RPMI8226 (cell line): Measurements from ENCODE around the gene GCNT1.
A peak's percentile ranks its signal among the peaks of the same experiment; 100 is the strongest.
"Not testable (repeated sequence)": the region's sequence is repeated elsewhere in the genome, so short reads cannot be mapped to it uniquely, and the experiment has no call there.

Experiments
- DNase-seq: peaks from one replicate; pipeline ENCODE4 v3.0.0-alpha.2; 2015

Gene GCNT1

DNA sequence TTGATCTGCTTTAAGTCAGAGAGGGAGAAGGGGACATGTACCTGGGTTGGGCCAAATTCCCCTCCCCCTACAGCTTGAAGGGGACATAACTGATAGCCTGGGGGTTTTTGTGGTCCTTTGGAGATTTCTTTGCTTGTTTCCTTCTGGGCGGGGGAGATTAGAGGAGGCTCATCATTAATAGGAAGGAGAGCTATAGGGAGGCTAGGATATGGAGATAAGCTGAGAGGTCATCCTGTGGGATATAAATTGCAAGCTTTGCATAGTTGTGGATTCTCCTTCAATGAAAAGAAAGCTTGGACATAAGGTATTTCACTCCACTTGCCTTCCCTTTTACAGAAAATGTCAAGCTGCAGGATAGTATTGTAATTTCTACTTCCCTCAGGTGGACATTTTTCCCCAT lies 34.5 kb downstream of the GCNT1 start:
- DNase-seq = not testable (repeated sequence)

DNA sequence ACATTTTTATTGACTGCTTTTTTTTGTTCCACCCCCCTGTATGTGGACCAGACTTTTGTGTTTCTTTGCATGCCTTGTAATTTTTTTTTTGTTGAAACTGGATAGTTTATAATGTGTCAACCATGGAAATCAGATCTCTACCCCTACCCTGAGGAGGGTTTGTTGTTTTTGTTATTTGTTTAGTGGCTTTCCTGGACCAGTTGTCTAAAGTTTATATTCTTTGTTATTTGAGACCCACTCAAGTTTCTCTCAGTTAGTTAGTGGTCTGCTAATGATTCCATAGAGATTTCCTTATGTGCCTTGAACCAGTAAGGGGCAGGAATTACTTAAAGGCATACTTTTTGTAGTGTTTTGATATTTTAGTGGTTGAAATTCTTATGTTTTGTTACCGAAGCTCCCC lies 41.1 kb downstream of the GCNT1 start:
- no peak for DNase-seq

DNA sequence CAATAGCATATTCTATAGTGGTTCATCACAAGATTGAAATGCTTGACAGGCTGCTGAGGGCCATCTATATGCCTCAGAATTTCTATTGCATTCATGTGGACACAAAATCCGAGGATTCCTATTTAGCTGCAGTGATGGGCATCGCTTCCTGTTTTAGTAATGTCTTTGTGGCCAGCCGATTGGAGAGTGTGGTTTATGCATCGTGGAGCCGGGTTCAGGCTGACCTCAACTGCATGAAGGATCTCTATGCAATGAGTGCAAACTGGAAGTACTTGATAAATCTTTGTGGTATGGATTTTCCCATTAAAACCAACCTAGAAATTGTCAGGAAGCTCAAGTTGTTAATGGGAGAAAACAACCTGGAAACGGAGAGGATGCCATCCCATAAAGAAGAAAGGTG lies 43.8 kb downstream of the GCNT1 start:
- DNase-seq = no peak

DNA sequence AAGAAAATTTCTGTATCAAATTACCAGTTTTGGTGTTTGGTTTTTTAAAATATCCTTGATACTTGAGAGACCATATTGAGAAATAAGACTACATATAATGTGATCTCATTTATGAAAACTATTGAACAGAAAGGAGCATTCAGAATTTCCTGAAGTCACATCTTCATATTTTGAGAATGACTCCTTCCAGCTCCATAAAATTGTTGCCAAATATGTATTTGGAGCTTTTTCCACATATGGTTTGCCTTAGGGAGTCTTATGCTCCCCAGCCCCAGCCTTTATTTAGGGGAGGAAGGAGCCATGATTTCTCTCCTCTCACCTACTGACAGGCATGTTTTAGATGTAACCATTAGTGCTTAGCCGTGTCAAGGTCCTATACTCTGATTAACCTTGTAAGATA lies 51.1 kb downstream of the GCNT1 start:
- no peak for DNase-seq

DNA sequence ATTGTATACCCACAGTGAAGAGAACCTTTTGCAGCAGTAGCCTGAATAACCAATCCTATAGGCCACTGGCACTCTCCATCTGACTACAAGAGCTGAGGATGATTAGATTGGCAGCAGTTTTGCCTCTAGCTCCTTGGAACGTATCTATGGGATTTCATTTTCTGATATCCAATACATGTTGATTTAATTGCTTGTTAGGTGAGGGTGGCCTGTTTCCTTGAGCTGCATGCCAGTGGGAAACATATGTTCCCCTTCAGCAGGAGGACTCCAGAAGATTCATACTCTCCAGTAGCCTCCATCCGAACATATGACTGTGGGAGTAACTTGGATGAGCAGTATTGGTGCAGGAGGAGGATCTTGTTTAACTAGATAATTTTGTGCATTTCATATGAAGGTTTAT lies 51.5 kb downstream of the GCNT1 start:
- DNase-seq = no peak

DNA sequence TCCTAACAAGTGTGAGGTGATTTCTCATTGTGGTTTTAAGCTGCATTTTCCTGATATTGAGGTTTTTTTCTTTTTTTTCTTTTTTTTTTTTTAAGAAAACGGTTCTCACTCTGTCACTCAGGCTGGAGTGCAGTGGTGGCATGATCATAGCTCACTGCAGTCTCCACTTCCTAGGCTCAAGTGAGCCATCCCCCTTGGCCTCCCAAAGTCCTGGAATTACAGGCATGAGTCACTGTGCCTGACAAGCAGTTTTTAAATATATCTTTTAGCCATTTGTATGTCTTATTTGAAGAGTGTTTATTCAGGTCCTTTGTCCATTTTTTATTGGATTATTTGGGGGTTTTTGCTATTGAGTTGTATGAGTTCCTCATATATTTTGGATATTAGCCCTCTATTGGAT lies 53.8 kb downstream of the GCNT1 start:
- no peak for DNase-seq

DNA sequence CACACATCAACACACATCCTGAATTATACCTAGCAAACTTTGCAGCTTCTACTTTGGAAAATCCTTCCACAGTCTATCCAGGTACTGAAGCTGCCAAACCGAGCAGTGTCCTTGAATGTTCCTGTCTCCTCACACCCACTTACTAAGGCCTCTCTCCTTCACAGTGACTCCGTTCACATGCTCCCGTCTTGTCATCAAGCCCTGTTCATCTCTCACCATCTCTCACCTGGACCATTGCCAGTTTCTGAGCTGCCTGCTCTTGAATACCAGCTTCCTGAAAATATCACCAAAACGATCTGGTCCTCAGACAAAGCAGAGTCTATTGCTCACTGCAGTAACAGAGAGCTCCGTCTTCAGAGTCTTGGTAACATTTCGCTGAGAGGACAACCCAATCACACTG lies 57.4 kb downstream of the GCNT1 start:
- DNase-seq = peak; percentile 52

DNA sequence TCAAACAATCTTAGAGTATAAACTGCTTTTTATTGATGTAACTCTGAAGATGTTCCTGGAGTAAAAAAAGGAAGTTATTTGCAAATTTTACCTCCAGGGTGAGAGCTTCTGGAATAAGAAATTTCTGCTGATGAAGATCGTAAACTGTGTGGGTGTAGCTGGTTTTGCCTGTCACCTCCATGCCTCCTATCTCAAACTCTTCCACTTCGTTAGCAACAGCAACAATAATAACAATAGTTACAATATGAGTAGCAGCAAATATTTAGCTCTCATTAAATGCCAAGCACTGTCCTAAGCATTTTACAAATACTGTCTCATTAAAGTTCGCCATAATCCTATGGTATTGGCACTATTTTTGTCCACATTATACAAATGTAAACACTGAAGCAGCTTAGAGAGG lies 57.9 kb downstream of the GCNT1 start:
- no peak for DNase-seq

DNA sequence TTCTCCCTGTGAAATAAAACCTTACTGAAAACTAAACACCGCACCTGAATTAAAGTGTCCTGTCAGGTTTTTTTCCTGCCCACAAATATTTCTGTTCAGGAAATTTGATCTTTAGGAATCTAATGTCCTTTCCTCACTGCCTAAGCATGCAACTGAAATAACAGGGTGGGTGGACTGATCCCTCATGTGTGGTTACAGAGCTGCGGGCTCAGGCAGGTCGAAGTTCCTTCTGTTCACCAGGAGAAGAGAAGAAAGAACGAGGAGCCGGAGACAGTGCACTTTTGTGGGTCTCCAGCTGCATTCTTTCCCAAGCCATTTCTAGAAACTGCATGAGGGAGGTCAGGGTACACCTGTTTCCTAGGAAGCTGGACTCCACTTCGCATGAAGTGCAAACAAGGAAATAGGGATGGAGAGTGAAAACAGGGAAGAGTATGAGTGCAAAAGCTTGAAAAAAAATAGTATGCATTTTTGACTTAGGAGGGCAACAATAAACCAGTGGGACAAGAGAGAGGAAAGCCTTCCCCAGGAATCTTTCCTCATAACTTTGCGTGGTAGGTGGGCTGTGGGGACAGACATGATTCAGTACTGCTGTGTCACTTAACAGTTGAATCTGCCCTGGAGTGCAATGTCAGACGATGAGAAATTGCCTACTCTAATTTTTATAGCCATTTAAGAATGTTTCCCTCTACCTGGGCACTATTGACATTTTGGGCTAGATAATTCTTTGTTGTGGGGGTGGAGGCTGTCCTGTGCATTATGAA lies 60.3 kb downstream of the GCNT1 start:
- DNase-seq = no peak

DNA sequence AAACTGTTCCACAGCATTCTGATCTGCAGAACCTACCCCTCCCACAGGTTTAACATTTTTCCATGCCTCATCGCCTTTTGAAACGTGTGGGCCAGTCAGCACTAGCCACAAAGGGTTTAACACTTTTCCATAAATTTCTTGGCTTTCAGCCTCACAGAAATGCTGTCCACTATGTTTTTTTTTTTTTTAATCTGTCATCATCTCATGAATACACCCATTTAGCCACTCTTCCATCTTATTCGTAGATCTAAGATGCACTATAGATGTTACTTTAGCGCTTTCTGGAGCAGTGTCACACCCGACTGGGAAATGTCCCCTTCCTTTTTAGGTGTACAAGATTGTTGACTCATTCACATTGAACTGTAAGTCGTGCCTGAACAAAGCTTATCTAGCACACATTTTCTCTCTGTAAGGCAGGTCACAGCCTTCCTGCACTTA lies 62.3 kb downstream of the GCNT1 start:
- DNase-seq = no peak

DNA sequence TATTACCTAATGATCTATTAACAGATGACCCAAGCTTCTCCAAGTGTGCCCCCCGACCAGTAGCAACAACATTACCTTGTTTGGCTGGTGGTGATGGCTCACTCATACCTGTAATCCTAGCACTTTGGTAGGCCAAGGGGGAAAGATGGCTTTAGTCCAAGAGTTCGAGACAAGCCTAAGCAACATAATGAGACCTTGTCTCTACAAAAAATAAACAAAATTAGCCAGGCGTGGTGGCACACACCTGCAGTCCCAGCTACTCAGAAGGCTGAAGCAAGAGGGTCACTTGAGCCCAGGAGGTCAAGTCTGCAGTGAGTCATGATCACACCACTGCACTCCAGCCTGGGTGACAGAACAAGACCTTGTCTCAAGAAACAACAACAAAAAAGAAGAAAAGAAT lies 62.9 kb downstream of the GCNT1 start:
- DNase-seq = no peak

DNA sequence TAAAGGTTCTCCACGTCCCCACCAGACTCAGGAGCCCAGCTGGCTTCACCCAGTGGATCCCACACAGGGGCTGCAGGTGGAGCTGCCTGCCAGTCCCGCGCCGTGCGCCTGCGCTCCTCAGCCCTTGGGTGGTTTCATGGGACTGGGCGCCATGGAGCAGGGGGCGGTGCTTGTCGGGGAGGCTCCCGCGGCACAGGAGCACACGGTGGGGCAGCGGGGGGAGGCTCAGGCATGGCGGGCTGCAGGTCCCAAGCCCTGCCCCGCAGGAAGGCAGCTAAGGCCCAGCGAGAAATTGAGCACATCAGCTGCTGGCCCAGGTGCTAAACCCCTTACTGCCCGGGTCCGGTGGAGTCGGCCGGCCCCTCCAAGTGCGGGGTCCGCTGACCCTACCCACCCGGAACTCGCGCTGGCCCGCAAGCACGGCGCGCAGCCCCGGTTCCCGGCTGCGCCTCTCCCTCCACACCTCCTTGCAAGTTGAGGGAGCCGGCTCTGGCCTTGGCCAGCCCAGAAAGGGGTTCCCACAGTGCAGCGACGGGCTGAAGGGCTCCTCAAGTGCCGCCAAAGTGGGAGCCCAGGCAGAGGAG lies 64.7 kb downstream of the GCNT1 start:
- not testable (repeated sequence) for DNase-seq

DNA sequence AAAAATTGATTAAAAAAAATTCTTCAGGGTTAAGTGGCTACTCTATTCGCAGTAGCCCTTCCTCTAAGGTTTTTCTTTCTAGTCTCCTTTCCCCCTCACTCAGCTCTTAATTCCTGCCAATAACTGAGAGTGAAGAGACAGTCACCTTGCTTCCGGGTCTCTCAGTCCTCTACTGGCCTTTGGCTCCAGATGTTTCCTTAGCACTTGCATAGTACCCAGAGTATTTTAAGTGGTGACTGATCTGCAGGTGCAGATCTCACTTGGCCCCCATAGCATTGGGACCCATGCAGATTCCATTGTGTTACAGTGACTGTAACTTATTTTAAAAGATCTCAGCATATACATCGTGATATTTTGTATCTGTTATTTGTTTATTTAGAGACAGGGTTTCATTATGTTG lies 66.2 kb downstream of the GCNT1 start:
- peak; percentile 53 for DNase-seq

DNA sequence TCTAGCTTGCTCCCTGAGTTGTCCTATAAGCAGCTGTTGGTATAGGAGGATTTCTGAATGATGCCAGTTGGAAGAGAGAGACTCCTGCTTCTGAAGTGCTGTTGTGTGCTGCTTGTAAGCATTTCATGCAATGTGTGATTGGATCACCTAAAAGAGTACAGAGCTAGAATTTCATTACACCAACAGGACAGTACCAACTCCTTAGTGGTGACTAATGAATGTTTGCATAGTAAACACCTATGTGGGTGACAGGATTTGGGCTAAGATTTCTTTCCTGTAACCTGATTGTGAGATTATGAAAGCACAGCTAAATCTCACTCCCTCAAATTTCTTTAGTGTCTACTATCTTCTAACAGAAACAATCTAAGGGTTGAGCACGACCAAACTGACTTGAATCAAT lies 67.0 kb downstream of the GCNT1 start:
- no peak for DNase-seq

DNA sequence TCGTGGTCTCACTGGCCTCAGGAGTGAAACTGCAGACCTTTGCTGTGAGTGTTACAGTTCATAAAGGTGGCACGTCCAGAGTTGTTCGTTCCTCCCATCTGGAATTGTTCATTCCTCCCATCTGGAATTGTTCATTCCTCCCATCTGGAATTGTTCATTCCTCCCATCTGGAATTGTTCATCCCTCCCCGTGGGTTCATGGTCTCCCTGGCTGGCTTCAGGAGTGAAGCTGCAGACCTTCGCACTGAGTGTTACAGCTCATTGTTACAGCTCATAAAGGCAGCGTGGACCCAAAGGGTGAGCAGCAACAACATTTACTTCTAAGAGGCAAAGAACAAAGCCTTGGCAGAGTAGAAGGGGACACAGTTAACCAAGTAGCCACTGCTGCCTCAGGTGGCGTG lies 69.1 kb downstream of the GCNT1 start:
- DNase-seq = no peak

DNA sequence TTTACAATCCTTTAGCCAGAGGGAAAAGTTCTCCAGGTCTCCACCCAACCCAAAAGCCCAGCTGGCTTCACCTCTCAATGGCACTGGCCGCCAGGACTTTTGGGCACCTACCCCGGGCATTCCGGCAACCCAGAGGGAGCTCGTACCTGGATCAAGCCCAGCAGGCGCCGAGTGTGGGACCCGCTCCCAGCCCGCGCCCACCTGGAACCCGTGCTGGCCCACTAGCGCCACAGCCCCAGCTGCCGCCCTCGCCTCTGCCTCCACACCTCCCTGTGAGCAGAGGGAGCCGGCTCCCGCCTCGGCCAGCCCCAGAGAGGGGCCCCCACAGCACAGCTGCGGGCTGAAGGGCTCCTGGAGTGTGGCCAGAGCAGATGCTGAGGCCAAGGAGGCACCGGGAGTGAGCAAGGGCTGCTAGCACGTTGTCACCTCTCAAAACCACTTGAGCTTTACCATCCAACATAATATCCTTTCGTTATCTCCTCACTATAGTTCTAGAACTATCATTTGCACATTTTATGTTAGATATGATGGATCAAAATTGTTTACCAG lies 69.7 kb downstream of the GCNT1 start:
- peak; percentile 72 for DNase-seq

DNA sequence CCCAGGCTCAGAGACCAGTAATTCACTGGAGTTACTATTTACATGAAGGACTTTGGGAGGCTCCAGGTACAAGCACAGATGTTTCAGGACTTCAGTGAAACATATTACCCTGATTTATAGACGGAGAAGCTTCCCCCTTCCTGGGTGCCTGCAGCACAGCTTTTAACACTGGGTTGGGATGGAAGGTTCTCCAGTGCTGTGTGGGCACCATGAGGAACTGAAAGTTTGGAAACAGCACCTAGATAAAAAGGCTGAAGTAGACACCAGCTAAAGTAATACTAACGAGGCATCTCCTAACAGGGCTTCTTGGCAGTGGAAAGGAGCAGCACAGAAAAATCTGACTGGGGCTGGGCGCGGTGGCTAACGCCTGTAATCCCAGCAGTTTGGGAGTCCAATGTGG lies 70.7 kb downstream of the GCNT1 start:
- DNase-seq = peak; percentile 37

DNA sequence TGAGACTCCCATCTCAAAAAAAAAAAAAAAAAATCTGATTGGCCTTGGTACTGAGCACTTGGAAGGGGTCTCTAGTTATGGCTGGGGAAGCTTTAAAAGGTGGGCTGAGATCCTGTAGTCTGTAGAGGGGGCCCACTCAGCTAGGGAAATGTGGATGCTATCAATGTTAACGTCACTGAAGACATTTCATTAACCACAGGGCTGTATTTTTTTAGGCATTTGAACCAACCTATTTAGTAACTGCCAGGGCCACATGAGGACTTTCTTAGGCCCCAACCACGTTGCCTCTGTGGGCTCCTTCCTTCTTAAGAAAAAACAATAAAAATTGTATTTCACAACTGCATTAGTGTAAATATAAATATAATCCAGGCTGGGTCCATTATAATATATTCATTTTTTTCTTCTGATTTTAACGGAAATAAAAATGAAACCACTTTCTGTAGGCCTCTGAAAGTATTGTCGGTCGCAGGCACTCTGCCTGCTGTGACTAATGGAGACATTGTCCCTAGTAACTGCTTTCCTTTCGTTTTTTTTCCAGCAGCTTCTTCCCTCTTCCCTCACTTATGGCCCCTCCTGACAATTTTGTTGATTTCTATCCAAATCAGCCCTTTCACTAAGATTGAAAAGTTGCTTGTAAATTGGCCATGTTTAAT lies 71.6 kb downstream of the GCNT1 start:
- no peak for DNase-seq

DNA sequence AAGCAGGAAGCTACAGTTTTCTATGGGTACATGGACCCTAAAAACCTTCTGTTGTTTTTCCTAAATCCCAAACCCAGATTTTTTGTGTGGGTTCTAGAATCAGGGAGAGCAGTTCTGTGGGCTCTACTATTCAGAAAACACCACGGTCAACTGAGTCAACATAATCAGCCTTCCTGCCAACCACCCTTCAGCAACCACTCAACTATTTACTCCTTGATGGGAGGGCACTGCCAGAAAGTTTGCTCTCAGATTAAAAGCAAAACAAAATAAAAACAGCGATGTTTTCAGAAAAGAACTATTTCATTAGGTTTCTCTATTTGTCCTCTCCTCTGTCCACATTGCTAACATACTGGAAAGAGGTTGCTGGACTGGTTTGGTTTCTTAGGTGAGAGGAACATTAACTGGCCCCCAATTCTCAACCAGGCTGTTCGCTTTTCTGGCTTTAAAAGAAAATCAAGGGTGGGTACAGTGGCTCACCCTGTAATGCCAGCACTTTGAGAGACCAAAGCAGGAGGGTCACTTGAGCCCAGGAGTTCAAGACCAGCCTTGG lies 72.3 kb downstream of the GCNT1 start:
- no peak for DNase-seq

DNA sequence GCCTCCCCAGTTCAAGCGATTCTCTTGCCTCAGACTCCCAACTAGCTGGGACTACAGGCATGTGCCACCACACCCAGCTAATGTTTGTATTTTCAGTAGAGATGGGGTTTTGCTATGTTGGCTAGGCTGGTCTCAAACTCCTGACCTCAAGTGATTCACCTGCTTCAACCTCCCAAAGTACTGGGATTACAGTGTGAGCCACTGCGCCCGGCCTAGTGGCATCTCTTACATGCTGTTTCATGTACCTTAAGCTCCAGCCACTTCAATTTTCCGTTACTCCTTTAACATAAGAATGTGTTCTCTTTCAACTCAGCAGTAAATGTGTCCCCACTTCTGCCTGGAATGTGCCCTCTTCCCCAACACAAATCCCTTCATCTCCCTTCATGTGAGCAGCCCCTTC lies 73.9 kb downstream of the GCNT1 start:
- DNase-seq = not testable (repeated sequence)

DNA sequence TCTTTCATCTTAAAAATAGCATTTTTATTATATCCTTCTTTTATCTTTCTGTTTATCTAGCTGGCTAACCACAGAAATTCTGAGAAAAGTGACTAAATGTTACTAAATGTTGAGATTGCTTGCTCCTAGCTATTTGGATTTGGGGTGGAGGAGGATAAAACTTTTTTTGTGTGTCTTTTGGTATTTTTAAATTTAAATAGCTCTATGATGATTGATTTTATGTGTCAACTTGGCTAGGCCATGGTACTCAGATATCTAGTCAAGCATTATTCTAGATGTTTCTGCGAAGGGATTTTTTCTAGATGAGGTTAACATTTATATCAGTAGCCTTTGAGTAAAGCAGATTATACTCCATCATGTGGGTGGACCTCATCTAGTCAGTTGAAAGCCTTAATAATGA lies 75.0 kb downstream of the GCNT1 start:
- DNase-seq = no peak

DNA sequence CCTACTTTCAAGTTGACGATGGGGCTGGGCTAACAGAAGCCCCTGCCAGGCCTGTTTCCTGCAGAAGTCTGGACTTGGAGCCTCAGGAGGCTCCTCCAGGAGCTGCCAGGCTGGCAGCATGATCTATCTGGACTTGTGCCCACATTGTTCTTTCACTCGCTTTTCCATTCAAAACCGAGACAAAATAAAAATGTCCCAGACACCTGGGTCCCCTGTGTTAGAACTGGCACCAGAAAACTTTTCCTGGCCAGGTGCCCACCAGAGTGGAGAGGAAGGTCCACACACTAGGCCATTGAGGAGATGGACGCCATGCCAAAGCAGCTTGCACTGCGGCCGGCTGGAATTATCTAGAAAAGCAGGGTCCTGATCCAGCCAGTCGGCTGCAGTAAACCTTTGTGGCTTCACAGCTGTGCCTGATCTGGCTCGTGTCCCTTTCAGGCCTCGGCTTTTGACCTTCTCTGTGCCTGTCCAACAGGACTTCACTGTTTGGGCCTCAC lies 78.2 kb downstream of the GCNT1 start:
- DNase-seq = peak; percentile 17

DNA sequence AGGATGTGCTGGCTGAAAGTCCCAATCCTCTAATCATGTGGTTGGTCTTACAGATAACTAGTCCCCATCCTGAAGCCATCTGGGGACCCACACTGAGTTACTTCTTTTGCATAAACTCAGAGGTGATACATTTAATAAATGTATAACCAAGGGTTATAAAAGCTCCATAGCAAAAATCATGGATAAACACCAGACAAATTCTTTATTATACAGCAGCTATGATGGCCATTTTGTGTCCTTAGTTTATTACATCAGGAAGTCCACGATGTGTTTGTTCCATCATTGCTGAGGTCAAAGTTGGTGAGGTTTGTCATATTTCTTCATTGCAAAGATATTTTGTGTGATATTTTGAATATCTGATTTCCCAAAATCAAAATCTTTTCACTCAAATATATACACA lies 80.2 kb downstream of the GCNT1 start:
- DNase-seq = no peak

DNA sequence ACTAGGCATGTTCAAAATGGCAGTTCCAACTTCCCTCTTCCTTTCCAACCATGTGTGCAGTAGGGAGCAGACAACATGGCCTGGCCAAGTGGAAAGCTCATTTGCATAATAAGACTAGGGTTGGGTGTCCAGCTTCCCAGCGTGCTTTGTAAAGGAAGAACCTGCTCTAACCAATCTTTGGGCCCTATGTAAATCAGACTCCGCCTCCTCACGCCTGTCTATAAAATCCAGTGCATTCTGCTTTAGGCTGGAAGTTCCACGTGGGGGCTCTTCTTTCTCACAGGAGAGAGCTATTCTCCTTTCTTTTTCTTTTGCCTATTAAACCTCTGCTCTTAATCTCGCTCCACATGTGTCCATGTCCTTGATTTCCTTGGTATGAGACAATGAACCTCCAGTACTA lies 83.4 kb downstream of the GCNT1 start:
- peak; percentile 40 for DNase-seq
